ENCODE results near the gene FKBP6.
"Not testable (repeated sequence)": the region's sequence is repeated elsewhere in the genome, so short reads cannot be mapped to it uniquely, and the experiment has no call there.

The FKBP6 gene

GRCh38 chr7:73327922-73328321, at the start of gene FKBP6, which contains the start of gene TRIM50:
Gene FKBP6, plus strand, starts transcription at chr7:73328161. Its CDS starts 268 bp downstream, at chr7:73328429.
Gene TRIM50, minus strand, starts transcription at chr7:73328082. Its CDS starts 3,295 bp downstream, at chr7:73324787.
- H3K27me3 ChIP-seq (replicated peaks; ENCODE audit: control insufficient read depth, insufficient read depth, low read length); DNase-seq (ENCODE audit: extremely low read depth, insufficient read length); H3K36me3 ChIP-seq (ENCODE audit: control insufficient read depth, insufficient read depth, low read length); H3K4me3 ChIP-seq (replicated peaks; ENCODE audit: low read depth, low read length): not testable (repeated sequence)

- H3K4me3 ChIP-seq (replicated peaks; ENCODE audit: low read depth, low read length); DNase-seq (ENCODE audit: extremely low read depth, insufficient read length); H3K27me3 ChIP-seq (replicated peaks; ENCODE audit: control insufficient read depth, insufficient read depth, low read length); H3K36me3 ChIP-seq (ENCODE audit: control insufficient read depth, insufficient read depth, low read length): not testable (repeated sequence)
These were observed 30.7 kb upstream of the FKBP6 start for GRCh38 chr7:73297235-73297634.

GRCh38 chr7:73297706-73298105, 30.3 kb upstream of the FKBP6 start:
- not testable (repeated sequence) for H3K4me3 ChIP-seq (replicated peaks; ENCODE audit: low read depth, low read length); H3K27me3 ChIP-seq (replicated peaks; ENCODE audit: control insufficient read depth, insufficient read depth, low read length); H3K36me3 ChIP-seq (ENCODE audit: control insufficient read depth, insufficient read depth, low read length); DNase-seq (ENCODE audit: extremely low read depth, insufficient read length)

- not testable (repeated sequence) for DNase-seq (ENCODE audit: extremely low read depth, insufficient read length); H3K4me3 ChIP-seq (replicated peaks; ENCODE audit: low read depth, low read length); H3K27me3 ChIP-seq (replicated peaks; ENCODE audit: control insufficient read depth, insufficient read depth, low read length)
- H3K36me3 ChIP-seq (ENCODE audit: control insufficient read depth, insufficient read depth, low read length), result peaks cover 10% of the 10 kb centered on the region
These were observed 28.1 kb upstream of the FKBP6 start for GRCh38 chr7:73299812-73300211.

GRCh38 chr7:73301108-73301507, 26.9 kb upstream of the FKBP6 start:
- not testable (repeated sequence) for H3K27me3 ChIP-seq (replicated peaks; ENCODE audit: control insufficient read depth, insufficient read depth, low read length); H3K4me3 ChIP-seq (replicated peaks; ENCODE audit: low read depth, low read length); DNase-seq (ENCODE audit: extremely low read depth, insufficient read length)
- peaks cover 15% of the 10 kb centered on the region for H3K36me3 ChIP-seq (ENCODE audit: control insufficient read depth, insufficient read depth, low read length)

GRCh38 chr7:73302846-73303245, 25.1 kb upstream of the FKBP6 start:
- DNase-seq (ENCODE audit: extremely low read depth, insufficient read length); H3K4me3 ChIP-seq (replicated peaks; ENCODE audit: low read depth, low read length); H3K27me3 ChIP-seq (replicated peaks; ENCODE audit: control insufficient read depth, insufficient read depth, low read length): not testable (repeated sequence)
- H3K36me3 ChIP-seq (ENCODE audit: control insufficient read depth, insufficient read depth, low read length), result peaks cover 17% of the 10 kb centered on the region

- Histone ChIP-seq H3K4me3 (replicated peaks; ENCODE audit: low read depth, low read length) (no peak overlapping the region), H3K27me3 (replicated peaks; ENCODE audit: control insufficient read depth, insufficient read depth, low read length) (no peaks in the 10 kb centered on the region), H3K36me3 (ENCODE audit: control insufficient read depth, insufficient read depth, low read length) (peaks cover 17% of the 10 kb centered on the region)
- no peak for TF ChIP-seq CTCF (IDR thresholded peaks at IDR 0.05; ENCODE audit: insufficient read depth, low read length, poor library complexity, severe bottlenecking)
- DNase-seq (ENCODE audit: extremely low read depth, insufficient read length), result no peak
These were observed 24.4 kb upstream of the FKBP6 start for GRCh38 chr7:73303546-73303945.

GRCh38 chr7:73304071-73304470, 23.9 kb upstream of the FKBP6 start:
- no peak overlapping the region for H3K4me3 ChIP-seq (replicated peaks; ENCODE audit: low read depth, low read length)
- peaks cover 17% of the 10 kb centered on the region for H3K36me3 ChIP-seq (ENCODE audit: control insufficient read depth, insufficient read depth, low read length)
- H3K27me3 ChIP-seq (replicated peaks; ENCODE audit: control insufficient read depth, insufficient read depth, low read length), result no peaks in the 10 kb centered on the region
- TF ChIP-seq CTCF (IDR thresholded peaks at IDR 0.05; ENCODE audit: insufficient read depth, low read length, poor library complexity, severe bottlenecking), result no peak
- DNase-seq (ENCODE audit: extremely low read depth, insufficient read length), result no peak

GRCh38 chr7:73304612-73305387, 23.2 kb upstream of the FKBP6 start:
- H3K4me3 ChIP-seq (replicated peaks; ENCODE audit: low read depth, low read length); H3K27me3 ChIP-seq (replicated peaks; ENCODE audit: control insufficient read depth, insufficient read depth, low read length); DNase-seq (ENCODE audit: extremely low read depth, insufficient read length): not testable (repeated sequence)
- H3K36me3 ChIP-seq (ENCODE audit: control insufficient read depth, insufficient read depth, low read length), result peaks cover 17% of the 10 kb centered on the region

Measured in GM06990 (cell line).